Neural cell (in vitro differentiated cells): ENCODE results near the gene MAP3K14. TPM values are rescaled to one million over a fixed set of nuclear protein-coding genes. Genes with fewer than 3 reads are reported as not detected.

Source experiments
- H2AFZ ChIP-seq: fragments of 200-600, 300-800 bp; sonication (generic), shearing (Covaris generic); 2 replicates; pipeline ENCODE4 v1.6.0; 2014; ENCODE audit warnings: low read depth, mild to moderate bottlenecking, antibody characterized with exemption, low read length, moderate library complexity
- H3F3A ChIP-seq: fragments of 200-600 bp; shearing (Covaris generic); 2 replicates; pipeline ENCODE4 v1.6.1; 2016; ENCODE audit warnings: mild to moderate bottlenecking, moderate library complexity, mixed read lengths, antibody characterized with exemption, low read length; ENCODE audit not compliant: insufficient read depth, poor library complexity, severe bottlenecking
- H3K27ac ChIP-seq: fragments of 200-600, 300-800 bp; sonication (generic), shearing (Covaris generic); 2 replicates; pipeline ENCODE4 v1.5.1; 2014; ENCODE audit warnings: mild to moderate bottlenecking, low read length, moderate library complexity
- H3K27me3 ChIP-seq: fragments of 300-800, 200-600 bp; sonication (generic), shearing (Covaris generic); 2 replicates; pipeline ENCODE4 v1.6.0; 2014; ENCODE audit warnings: mild to moderate bottlenecking, low read depth, low read length, moderate library complexity; ENCODE audit not compliant: insufficient read depth
- H3K36me3 ChIP-seq: fragments of 300-800, 200-600 bp; sonication (generic), shearing (Covaris generic); 2 replicates; pipeline ENCODE4 v1.5.1; 2014; ENCODE audit warnings: mild to moderate bottlenecking, antibody characterized with exemption, low read length, moderate library complexity; ENCODE audit not compliant: insufficient read depth
- H3K4me2 ChIP-seq: fragments of 300-800, 200-600 bp; sonication (generic), shearing (Covaris generic); 2 replicates; pipeline ENCODE4 v1.6.0; 2014; ENCODE audit warnings: mild to moderate bottlenecking, low read length
- H3K4me3 ChIP-seq: fragments of 300-800, 200-600 bp; sonication (generic), shearing (Covaris generic); 2 replicates; pipeline ENCODE4 v1.5.1; 2014; ENCODE audit warnings: mild to moderate bottlenecking, low read length, moderate library complexity
- H3K79me2 ChIP-seq: fragments of 200-600 bp; shearing (Covaris generic); replicated peaks from 2 replicates; pipeline ENCODE4 v1.6.0; 2014; ENCODE audit warnings: mild to moderate bottlenecking, low read length, moderate library complexity; ENCODE audit not compliant: insufficient read depth
- H3K9ac ChIP-seq: fragments of 300-800, 200-600 bp; sonication (generic), shearing (Covaris generic); 2 replicates; pipeline ENCODE4 v1.6.1; 2016; ENCODE audit warnings: mild to moderate bottlenecking, low read length, mixed read lengths
- H3K9me2 ChIP-seq: fragments of 200-600 bp; shearing (Covaris generic); 2 replicates; pipeline ENCODE4 v1.6.1; 2016; ENCODE audit warnings: mild to moderate bottlenecking, low read length, mixed read lengths; ENCODE audit not compliant: insufficient read depth
- H3K9me3 ChIP-seq: fragments of 200-600, 300-800 bp; sonication (generic), shearing (Covaris generic); 2 replicates; pipeline ENCODE4 v1.6.1; 2016; ENCODE audit warnings: mild to moderate bottlenecking, mixed run types, low read length, moderate library complexity, mixed read lengths
- H4K20me1 ChIP-seq: fragments of 200-600 bp; shearing (Covaris generic); 2 replicates; pipeline ENCODE4 v1.6.1; 2016; ENCODE audit warnings: mild to moderate bottlenecking, mixed run types; ENCODE audit not compliant: insufficient read depth
- CTCF ChIP-seq: fragments of 450-650 bp; IDR thresholded peaks from 2 replicates; pipeline ENCODE4 v1.5.1; 2014; ENCODE audit warnings: antibody characterized with exemption, mild to moderate bottlenecking, moderate library complexity; ENCODE audit not compliant: poor library complexity, severe bottlenecking
- EP300 ChIP-seq: fragments of 450-650 bp; conservative IDR thresholded peaks from 2 replicates; pipeline ENCODE4 v1.6.1; 2014; ENCODE audit warnings: antibody characterized with exemption, mild to moderate bottlenecking, moderate library complexity; ENCODE audit not compliant: poor library complexity, severe bottlenecking
- EZH2 ChIP-seq: fragments of 200-600, 300-800 bp; shearing (Covaris generic), sonication (generic); IDR thresholded peaks from 2 replicates; pipeline ENCODE4 v1.6.1; 2014; ENCODE audit warnings: antibody characterized with exemption, low read length, borderline replicate concordance, mild to moderate bottlenecking; ENCODE audit not compliant: insufficient read depth, poor library complexity, severe bottlenecking
- MXI1 ChIP-seq: fragments of 450-650 bp; conservative IDR thresholded peaks from 2 replicates; pipeline ENCODE4 v1.6.1; 2014; ENCODE audit warnings: antibody characterized with exemption, mild to moderate bottlenecking; ENCODE audit not compliant: poor library complexity, severe bottlenecking
- POLR2AphosphoS5 ChIP-seq: IDR thresholded peaks from 2 replicates; pipeline ENCODE4 v1.6.1; 2012
- RAD21 ChIP-seq: fragments of 450-650 bp; conservative IDR thresholded peaks from 2 replicates; pipeline ENCODE4 v1.6.1; 2014; ENCODE audit warnings: antibody characterized with exemption, mild to moderate bottlenecking, moderate library complexity
- REST ChIP-seq: IDR thresholded peaks from 2 replicates; pipeline ENCODE4 v1.6.1; 2012; ENCODE audit warnings: borderline replicate concordance
- SMC3 ChIP-seq: fragments of 450-650 bp; conservative IDR thresholded peaks from 2 replicates; pipeline ENCODE4 v1.6.1; 2014; ENCODE audit warnings: antibody characterized with exemption, mild to moderate bottlenecking, moderate library complexity; ENCODE audit not compliant: poor library complexity
- TAF1 ChIP-seq: IDR thresholded peaks from 2 replicates; pipeline ENCODE4 v1.6.1; 2012; ENCODE audit warnings: low read depth
- polyA plus RNA-seq: library from polyadenylated mRNA; depleted of rRNA; stranded (reverse); fragments of >200 nt; gene quantifications from 2 replicates; pipeline ENCODE4 v1.2.3, GENCODE V29; 2014

The MAP3K14 gene
- polyA plus RNA-seq, 1 donor from 2014 or later: 6.7 TPM

GRCh38 chr17:45296833-45297124 lies 20.0 kb downstream of the MAP3K14 start (continued):
- no peak for TF ChIP-seq CTCF

GRCh38 chr17:45296003-45296832 lies 20.6 kb downstream of the MAP3K14 start:
- Histone ChIP-seq H3K27me3 (no peaks in the 10 kb centered on the region), H3K9me2 (no peaks in the 10 kb centered on the region), H3K4me3 (no peak overlapping the region), H3K79me2 (no peaks in the 10 kb centered on the region), H3K9me3 (no peaks in the 10 kb centered on the region), H3K27ac (no peak overlapping the region), H3K4me2 (no peak overlapping the region), H4K20me1 (no peaks in the 10 kb centered on the region), H2AFZ (no peak overlapping the region), H3K36me3 (no peaks in the 10 kb centered on the region), H3K9ac (no peak overlapping the region), H3F3A (no peaks in the 10 kb centered on the region)
- TF ChIP-seq POLR2AphosphoS5: no peak
- no peak for TF ChIP-seq TAF1
- no peak for TF ChIP-seq SMC3
- TF ChIP-seq EP300: no peak
- TF ChIP-seq REST: no peak
- no peak for TF ChIP-seq MXI1
- TF ChIP-seq RAD21: no peak
- no peak for TF ChIP-seq CTCF
- no peak for TF ChIP-seq EZH2
